ENCODE results near the gene CLCN4.

The CLCN4 gene

GRCh38 chrX:10199212-10199611 is 42.4 kb downstream of the CLCN4 start:
- peak; percentile 23 for DNase-seq

GRCh38 chrX:10203617-10204016 is 46.8 kb downstream of the CLCN4 start:
- no peak for DNase-seq

- no peak for DNase-seq
These were observed 49.5 kb downstream of the CLCN4 start for GRCh38 chrX:10206317-10206716.

GRCh38 chrX:10208281-10208856 is 51.6 kb downstream of the CLCN4 start:
- DNase-seq = no peak

- DNase-seq = peak; percentile 19
These were observed 52.2 kb downstream of the CLCN4 start for GRCh38 chrX:10208953-10209352.

- no peak for DNase-seq
These were observed 55.6 kb downstream of the CLCN4 start for GRCh38 chrX:10212395-10212794.

- DNase-seq = no peak
These were observed 56.9 kb downstream of the CLCN4 start for GRCh38 chrX:10213716-10214115.

GRCh38 chrX:10216208-10216607 is 59.4 kb downstream of the CLCN4 start:
- DNase-seq = no peak

GRCh38 chrX:10217198-10217597 is 60.4 kb downstream of the CLCN4 start:
- peak; percentile 15 for DNase-seq

GRCh38 chrX:10221651-10222050 is 64.9 kb downstream of the CLCN4 start:
- no peak for DNase-seq

- no peak for DNase-seq
These were observed 66.5 kb downstream of the CLCN4 start for GRCh38 chrX:10223276-10223675.

- DNase-seq = no peak
These were observed 67.0 kb downstream of the CLCN4 start for GRCh38 chrX:10223781-10224180.

- DNase-seq = no peak
These were observed 73.4 kb downstream of the CLCN4 start for GRCh38 chrX:10230222-10230621.

GRCh38 chrX:10231461-10231860 is 74.7 kb downstream of the CLCN4 start:
- no peak for DNase-seq

- DNase-seq = no peak
These were observed 76.4 kb downstream of the CLCN4 start for GRCh38 chrX:10233173-10233572.

- DNase-seq = no peak
These were observed 76.9 kb downstream of the CLCN4 start for GRCh38 chrX:10233696-10234095.

GRCh38 chrX:10235851-10236250 is 79.1 kb downstream of the CLCN4 start:
- DNase-seq = no peak

- DNase-seq = no peak
These were observed 80.5 kb downstream of the CLCN4 start for GRCh38 chrX:10237241-10237640.

GRCh38 chrX:10239611-10240064 is 82.9 kb downstream of the CLCN4 start:
- no peak for DNase-seq

GRCh38 chrX:10240918-10241317 is 84.1 kb downstream of the CLCN4 start:
- DNase-seq = no peak

- no peak for DNase-seq
These were observed 85.3 kb downstream of the CLCN4 start for GRCh38 chrX:10242026-10242425.

GRCh38 chrX:10243106-10243505 is 86.3 kb downstream of the CLCN4 start:
- DNase-seq = peak; percentile 3

- DNase-seq = no peak
These were observed 88.3 kb downstream of the CLCN4 start for GRCh38 chrX:10244915-10245622.

- no peak for DNase-seq
These were observed 89.1 kb downstream of the CLCN4 start for GRCh38 chrX:10245886-10246285.

- no peak for DNase-seq
These were observed 89.5 kb downstream of the CLCN4 start for GRCh38 chrX:10246297-10246696.

Data from RPMI8226 (cell line).